ENCODE data around the gene RAPH1.
"Not testable (repeated sequence)": the region's sequence is repeated elsewhere in the genome, so short reads cannot be mapped to it uniquely, and the experiment has no call there.

RAPH1 gene

GRCh38 chr2:203429643-203430042, 105.5 kb downstream of the RAPH1 start:
- not testable (repeated sequence) for DNase-seq (ENCODE audit: low spot score)

- no peak for DNase-seq (ENCODE audit: low spot score)
Observed at GRCh38 chr2:203427061-203427460, 108.0 kb downstream of the RAPH1 start.

- DNase-seq (ENCODE audit: low spot score) = no peak
Observed at GRCh38 chr2:203418271-203418670, 116.8 kb downstream of the RAPH1 start.

GRCh38 chr2:203413796-203414195, 121.3 kb downstream of the RAPH1 start:
- DNase-seq (ENCODE audit: low spot score) = no peak

- no peak for DNase-seq (ENCODE audit: low spot score)
Observed at GRCh38 chr2:203412546-203413331, 122.4 kb downstream of the RAPH1 start.

GRCh38 chr2:203407496-203407895, 127.6 kb downstream of the RAPH1 start:
- DNase-seq (ENCODE audit: low spot score) = no peak

- DNase-seq (ENCODE audit: low spot score) = no peak
Observed at GRCh38 chr2:203404996-203405395, 130.1 kb downstream of the RAPH1 start.

- peak; percentile 76 for DNase-seq (ENCODE audit: low spot score)
Observed at GRCh38 chr2:203400805-203401585, 134.1 kb downstream of the RAPH1 start.

GRCh38 chr2:203399031-203399430, 136.1 kb downstream of the RAPH1 start:
- DNase-seq (ENCODE audit: low spot score) = no peak

GRCh38 chr2:203396667-203397066, 138.4 kb downstream of the RAPH1 start:
- no peak for DNase-seq (ENCODE audit: low spot score)

- no peak for DNase-seq (ENCODE audit: low spot score)
Observed at GRCh38 chr2:203395858-203396257, 139.2 kb downstream of the RAPH1 start.

- DNase-seq (ENCODE audit: low spot score) = no peak
Observed at GRCh38 chr2:203394519-203395227, 140.4 kb downstream of the RAPH1 start.

- DNase-seq (ENCODE audit: low spot score) = not testable (repeated sequence)
Observed at GRCh38 chr2:203388153-203388552, 146.9 kb downstream of the RAPH1 start.

GRCh38 chr2:203383038-203383437, 152.1 kb downstream of the RAPH1 start:
- no peak for DNase-seq (ENCODE audit: low spot score)

GRCh38 chr2:203379156-203379555, 155.9 kb downstream of the RAPH1 start:
- DNase-seq (ENCODE audit: low spot score) = no peak

- no peak for DNase-seq (ENCODE audit: low spot score)
Observed at GRCh38 chr2:203376173-203376572, 158.9 kb downstream of the RAPH1 start.

GRCh38 chr2:203372706-203373105, 162.4 kb downstream of the RAPH1 start:
- not testable (repeated sequence) for DNase-seq (ENCODE audit: low spot score)

GRCh38 chr2:203366639-203367466, 168.2 kb downstream of the RAPH1 start:
- no peak for DNase-seq (ENCODE audit: low spot score)

- DNase-seq (ENCODE audit: low spot score) = no peak
Observed at GRCh38 chr2:203361922-203362321, 173.2 kb downstream of the RAPH1 start.

GRCh38 chr2:203361495-203361894, 173.6 kb downstream of the RAPH1 start:
- DNase-seq (ENCODE audit: low spot score) = no peak

- no peak for DNase-seq (ENCODE audit: low spot score)
Observed at GRCh38 chr2:203360833-203361430, 174.2 kb downstream of the RAPH1 start.
